K562 (cell line): ENCODE data around the gene ZC3H7B. TPM values are rescaled to one million over a fixed set of nuclear protein-coding genes. Genes with fewer than 3 reads are reported as not detected.

ENCODE experiments used
- ATAC-seq: fragments of 200-7000 bp; cut with Tn5 transposase; 3 replicates; pipeline ENCODE4 v1.9.1; 2020; ENCODE audit warnings: moderate library complexity
- BruUV-seq: library from RNA; stranded (reverse); fragments of 400-500 nt; replicated peaks from 2 replicates; lab custom pipeline; 2021; lab: Mats Ljungman, UMichigan
- CTCF ChIA-PET: fragments of 300-600 bp; formaldehyde crosslinking; extraction: SDS; loops from one replicate; lab custom pipeline; 2021; ENCODE audit warnings: low intra/inter-chr PET ratio; lab: Yijun Ruan, JAX
- POLR2A ChIA-PET: fragments of 300-600, 350-650 bp; sonication (Branson Sonifier 250); formaldehyde crosslinking; extraction: SDS; loops from one replicate; lab custom pipeline; 2021; ENCODE audit warnings: antibody characterized with exemption, inconsistent platforms; lab: Yijun Ruan, JAX
- DNase-seq, 4 experiments: peaks; one replicate each; pipeline versions ENCODE4 v3.0.0 to v3.0.0-alpha.2; 2011 to 2018; ENCODE audit warnings: low spot score in 3 of 4, mixed read lengths in 3 of 4; ENCODE audit errors: extremely low read depth in 1 of 4
- FAIRE-seq: peaks from 2 replicates; lab custom pipeline; 2011; peaks lifted over from hg19 to GRCh38; lab: Jason Lieb, UNC
- H2AFZ ChIP-seq: 2 replicates; pipeline ENCODE4 v1.6.0; 2011; ENCODE audit warnings: low read depth, low read length, control low read depth, inconsistent platforms
- H3K27ac ChIP-seq: fragments of 200-600 bp; 3 replicates; pipeline ENCODE4 v1.8.0; 2011; ENCODE audit warnings: low read depth, mild to moderate bottlenecking, control low read depth, inconsistent platforms, low read length, moderate library complexity, mixed read lengths; ENCODE audit errors: extremely low read depth
- H3K27me3 ChIP-seq, 2 experiments: fragments of 300-600 bp in 1 of 2; 2 replicates in 1 of 2; 3 replicates in 1 of 2; pipeline versions ENCODE4 v1.6.0 to v1.8.0; 2011; ENCODE audit warnings: inconsistent platforms in 2 of 2, low read length in 2 of 2, mild to moderate bottlenecking in 1 of 2, mixed read lengths in 1 of 2, moderate library complexity in 1 of 2; ENCODE audit not compliant: control insufficient read depth in 2 of 2, insufficient read depth in 2 of 2
- H3K36me3 ChIP-seq: fragments of 300-600 bp; 3 replicates; pipeline ENCODE4 v1.8.0; 2011; ENCODE audit warnings: mild to moderate bottlenecking, low read length, inconsistent platforms; ENCODE audit not compliant: control insufficient read depth, insufficient read depth
- H3K4me1 ChIP-seq, 2 experiments: fragments of 200-600 bp in 1 of 2; replicated peaks in 1 of 2; 2 replicates in 1 of 2; 3 replicates in 1 of 2; pipeline versions ENCODE4 v1.5.1 to v1.8.0; 2011; ENCODE audit warnings: inconsistent platforms in 2 of 2, low read length in 2 of 2, mild to moderate bottlenecking in 1 of 2, mixed read lengths in 1 of 2, moderate library complexity in 1 of 2; ENCODE audit not compliant: control insufficient read depth in 2 of 2, insufficient read depth in 2 of 2
- H3K4me2 ChIP-seq: 2 replicates; pipeline ENCODE4 v1.6.1; 2011; ENCODE audit warnings: low read length, control low read depth, inconsistent platforms, mixed read lengths; ENCODE audit not compliant: insufficient read depth
- H3K4me3 ChIP-seq: fragments of 200-600 bp; sonication (generic), shearing (Covaris generic); 2 replicates; pipeline ENCODE4 v1.5.1; 2016; ENCODE audit warnings: control low read depth, inconsistent platforms
- H3K79me2 ChIP-seq: fragments of 200-600 bp; 3 replicates; pipeline ENCODE4 v1.8.0; 2011; ENCODE audit warnings: low read length, inconsistent platforms; ENCODE audit not compliant: control insufficient read depth, insufficient read depth
- H3K9ac ChIP-seq, 2 experiments: 2 replicates each; pipeline versions ENCODE4 v1.6.0 to v1.6.1; 2011; ENCODE audit warnings: low read depth in 2 of 2, low read length in 2 of 2, control low read depth in 1 of 2, inconsistent platforms in 1 of 2, mild to moderate bottlenecking in 1 of 2, mixed read lengths in 1 of 2; ENCODE audit not compliant: insufficient read depth in 1 of 2
- H3K9me1 ChIP-seq: one replicate; pipeline ENCODE4 v1.6.0; 2011; ENCODE audit warnings: inconsistent platforms, mild to moderate bottlenecking, low read length, moderate library complexity; ENCODE audit not compliant: control insufficient read depth, insufficient read depth
- H3K9me3 ChIP-seq: replicated peaks from 2 replicates; pipeline ENCODE4 v1.5.1; 2011; ENCODE audit warnings: low read depth, low read length, inconsistent platforms; ENCODE audit not compliant: control insufficient read depth, insufficient read depth
- H4K20me1 ChIP-seq: replicated peaks from 2 replicates; pipeline ENCODE4 v1.6.1; 2011; ENCODE audit warnings: low read length, inconsistent platforms, mixed read lengths; ENCODE audit not compliant: control insufficient read depth, insufficient read depth
- AFF1 ChIP-seq, 2 experiments: fragments of 450-650 bp; IDR thresholded peaks; 2 replicates each; pipeline ENCODE4 v1.6.1; 2018; ENCODE audit warnings: mild to moderate bottlenecking in 2 of 2, low read depth in 1 of 2; ENCODE audit not compliant: partially characterized antibody in 2 of 2
- FOXO4 ChIP-seq: fragments of 450-650 bp; formaldehyde crosslinking; IDR thresholded peaks from 2 replicates; pipeline ENCODE4 v1.4.0; 2020; ENCODE audit warnings: mild to moderate bottlenecking, moderate library complexity
- NELFE ChIP-seq: IDR thresholded peaks from 2 replicates; pipeline ENCODE4 v1.6.1; 2011; ENCODE audit warnings: mild to moderate bottlenecking; ENCODE audit not compliant: insufficient read depth, insufficient read length
- PRMT5 ChIP-seq: sonication (generic); formaldehyde crosslinking; IDR thresholded peaks from 2 replicates; pipeline ENCODE4 v1.5.0; 2020; ENCODE audit warnings: missing genetic modification reagents
- WGBS: fragments of 100-300 bp; shearing (Covaris generic); methylation state at CpG from one replicate; pipeline ENCODE4 v1.1.6; 2016; ENCODE audit warnings: low coverage, mixed read lengths; ENCODE audit not compliant: insufficient coverage; ENCODE audit errors: missing lambda C conversion rate; 5-methylcytosine and 5-hydroxymethylcytosine counted together
- in situ Hi-C: fragments of 300-500 bp; cut with MboI; formaldehyde crosslinking; loops from 4 replicates; pipeline ENCODE4 v1.15.0; 2018; ENCODE audit warnings: inconsistent platforms, mixed read lengths
- intact Hi-C: fragments of 100-400 bp; cut with micrococcal nuclease; formaldehyde crosslinking; loops from 2 replicates; pipeline ENCODE4 v1.14.2; 2022
- polyA plus RNA-seq, 8 experiments: library from polyadenylated mRNA; depleted of rRNA in 4 of 8; stranded (reverse) in 5 of 8; unstranded in 3 of 8; fragments of >200 nt; fragmentation: Nextera tagmentation in 2 of 8; fragmentation: Illumina TruSeq in 1 of 8; extraction: Ambion mirVana in 2 of 8; extraction: Trizol in 1 of 8; gene quantifications; 2 replicates each; pipeline versions ENCODE4 v1.2.1 to v1.2.3, GENCODE V29; 2011 to 2014; ENCODE audit warnings: inconsistent platforms in 1 of 8, missing spikeins in 1 of 8
- total RNA-seq, 7 experiments: library from RNA; depleted of rRNA in 6 of 7; stranded (reverse); fragments of >200 nt in 6 of 7; fragmentation: Illumina TruSeq in 2 of 7; extraction: Trizol in 2 of 7; gene quantifications; 2 replicates each; pipeline versions ENCODE4 v1.2.1 to v1.2.3, GENCODE V29; 2011 to 2021; ENCODE audit warnings: low replicate concordance in 1 of 7

Gene ZC3H7B
- total and polyA plus RNA-seq, 9 of the 15 experiments (the other 6 are each of a cell fraction or from before 2014, with no cell fraction given): 0.07 to 49.8 (median 26.8) TPM

- no peak for TF ChIP-seq AFF1 (IDR thresholded peaks at IDR 0.05; ENCODE audit: low read depth in 1 of 2, partially characterized antibody in 2 of 2)
- no peak for TF ChIP-seq FOXO4 (CRISPR knock-in tag)
- no peak for TF ChIP-seq NELFE
Measured at GRCh38 chr22:41262250-41262765, 39.0 kb upstream of the ZC3H7B start (continued).

GRCh38 chr22:41263704-41264103 is 37.6 kb upstream of the ZC3H7B start:
- Histone ChIP-seq H3K9ac (no peak overlapping the region), H3K4me3 (no peak overlapping the region), H3K27me3 (no peaks in the 10 kb centered on the region), H3K9me3 (no peaks in the 10 kb centered on the region), H3K4me2 (no peak overlapping the region), H3K79me2 (no peaks in the 10 kb centered on the region), H3K36me3 (peaks cover 87% of the 10 kb centered on the region; the same call in 2 of the 3 replicates), H3K27ac (no peak overlapping the region), H4K20me1 (no peaks in the 10 kb centered on the region), H3K4me1 (no peaks in the 10 kb centered on the region; a peak in 1 of 5 replicates), H2AFZ (no peak overlapping the region), H3K9me1 (no peaks in the 10 kb centered on the region)
- ChIA-PET CTCF (no interaction called here), POLR2A (interaction anchor here (0.6 to 1.3 kb wide), 3 partner anchors 8 to 374 kb away, joined by 3 to 5 read pairs (median 3); no protein-coding TSS in a partner anchor)
- intact Hi-C loops (no loop called here), in situ Hi-C loops (no loop called here)
- FAIRE-seq (no peak), DNase-seq (no peak), ATAC-seq (no peak)
- 100% methylated on average over 2 of the region's 2 CpGs for WGBS
- no TSS peak for BruUV-seq
- no peak for TF ChIP-seq PRMT5
